ENCODE data around the gene CHID1.

DNA sequence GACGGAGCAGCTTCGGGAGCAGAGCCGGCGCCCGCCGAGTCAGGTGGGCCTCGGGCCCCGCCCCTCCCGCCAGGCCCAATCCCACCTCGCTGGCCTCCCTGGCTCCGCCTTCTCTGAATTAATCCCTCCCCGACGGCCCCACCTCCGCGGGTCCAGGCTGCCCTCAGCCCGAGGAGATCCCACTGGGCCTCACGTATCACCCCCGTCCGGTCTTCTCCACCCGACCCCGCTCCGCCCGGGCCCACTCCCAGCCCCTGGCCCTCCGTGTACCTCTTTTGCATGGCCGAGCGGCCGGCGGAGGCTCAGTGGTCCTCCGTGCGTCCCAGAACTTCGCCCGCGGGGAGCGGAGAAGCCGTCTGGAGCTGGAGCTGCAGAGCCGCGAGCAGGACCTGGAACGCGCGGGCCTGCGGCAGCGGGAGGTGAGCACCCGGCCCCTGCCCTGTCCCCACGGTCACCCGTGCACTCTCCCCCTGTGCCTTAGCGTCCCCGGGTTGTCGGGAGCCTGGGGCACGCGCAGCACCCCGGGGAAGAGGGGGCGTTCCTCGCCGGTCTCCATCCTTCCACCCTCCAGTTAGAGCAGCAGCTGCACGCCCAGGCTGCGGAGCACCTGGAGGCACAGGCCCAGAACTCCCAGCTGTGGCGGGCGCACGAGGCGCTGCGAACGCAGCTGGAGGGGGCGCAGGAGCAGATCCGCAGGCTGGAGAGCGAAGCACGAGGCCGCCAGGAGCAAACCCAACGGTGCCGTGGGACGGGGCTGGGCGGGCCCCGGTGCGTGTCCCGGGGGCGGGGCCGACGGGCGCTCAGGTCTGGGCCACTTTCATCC, 80.1 kb downstream of the CHID1 start:
- TF ChIP-seq, protein P1, sequence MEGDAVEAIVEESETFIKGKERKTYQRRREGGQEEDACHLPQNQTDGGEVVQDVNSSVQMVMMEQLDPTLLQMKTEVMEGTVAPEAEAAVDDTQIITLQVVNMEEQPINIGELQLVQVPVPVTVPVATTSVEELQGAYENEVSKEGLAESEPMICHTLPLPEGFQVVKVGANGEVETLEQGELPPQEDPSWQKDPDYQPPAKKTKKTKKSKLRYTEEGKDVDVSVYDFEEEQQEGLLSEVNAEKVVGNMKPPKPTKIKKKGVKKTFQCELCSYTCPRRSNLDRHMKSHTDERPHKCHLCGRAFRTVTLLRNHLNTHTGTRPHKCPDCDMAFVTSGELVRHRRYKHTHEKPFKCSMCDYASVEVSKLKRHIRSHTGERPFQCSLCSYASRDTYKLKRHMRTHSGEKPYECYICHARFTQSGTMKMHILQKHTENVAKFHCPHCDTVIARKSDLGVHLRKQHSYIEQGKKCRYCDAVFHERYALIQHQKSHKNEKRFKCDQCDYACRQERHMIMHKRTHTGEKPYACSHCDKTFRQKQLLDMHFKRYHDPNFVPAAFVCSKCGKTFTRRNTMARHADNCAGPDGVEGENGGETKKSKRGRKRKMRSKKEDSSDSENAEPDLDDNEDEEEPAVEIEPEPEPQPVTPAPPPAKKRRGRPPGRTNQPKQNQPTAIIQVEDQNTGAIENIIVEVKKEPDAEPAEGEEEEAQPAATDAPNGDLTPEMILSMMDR (IDR thresholded peaks at IDR 0.05): no peak
- TF ChIP-seq POLR2AphosphoS5 (IDR thresholded peaks at IDR 0.05): peak in 1 of 2 donors; percentile 40

Measured in upper lobe of left lung (tissue), 4 donors.